GM12892 (cell line): ENCODE results near the gene NFATC1.

Source experiments
- POLR2A ChIP-seq: IDR thresholded peaks from 2 replicates; pipeline ENCODE4 v1.6.1; 2011; ENCODE audit warnings: low read depth, low read length, control low read depth
- POLR2AphosphoS5 ChIP-seq: IDR thresholded peaks from 2 replicates; pipeline ENCODE4 v1.6.1; 2011; ENCODE audit warnings: low read depth, low read length, control low read depth
- TAF1 ChIP-seq: IDR thresholded peaks from 2 replicates; pipeline ENCODE4 v1.6.1; 2011; ENCODE audit warnings: low read depth, mild to moderate bottlenecking, control low read depth, low read length, borderline replicate concordance

DNA sequence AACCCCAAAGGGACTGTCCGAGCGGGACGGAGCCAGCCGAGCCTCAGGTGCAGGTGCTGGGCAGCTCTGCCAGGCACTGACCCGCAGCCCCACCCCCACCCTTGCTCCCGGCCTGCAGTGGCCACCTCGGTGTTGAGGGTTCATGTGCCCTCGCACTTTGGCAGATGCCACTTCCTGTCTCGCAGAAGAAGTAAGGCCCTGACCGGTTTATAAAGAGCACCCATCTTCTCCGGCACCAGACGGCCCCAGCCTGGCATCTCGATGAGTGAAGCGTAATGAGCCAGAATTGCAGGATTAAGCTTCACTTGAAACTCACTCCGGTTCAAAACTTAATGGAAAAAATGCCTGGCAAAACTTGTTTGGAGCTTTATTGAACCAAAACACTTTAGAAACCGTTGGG is 10.9 kb upstream of the NFATC1 start:
- no peak for TF ChIP-seq TAF1
- TF ChIP-seq POLR2AphosphoS5, result no peak
- TF ChIP-seq POLR2A, result no peak
